Endothelial cell (in vitro differentiated cells): ENCODE results near the gene SCYL2. TPM values are rescaled to one million over a fixed set of nuclear protein-coding genes. Genes with fewer than 3 reads are reported as not detected.

Experiments
- DNase-seq: peaks from one replicate; pipeline ENCODE4 v3.0.0; 2021; ENCODE audit warnings: low spot score
- H3K27ac Mint-ChIP-seq: one replicate; pipeline ENCODE4 v1.8.0; 2021; ENCODE audit warnings: mixed read lengths, inconsistent platforms; ENCODE audit not compliant: unreplicated experiment
- H3K27me3 Mint-ChIP-seq: one replicate; pipeline ENCODE4 v1.8.0; 2021; ENCODE audit warnings: mild to moderate bottlenecking, moderate library complexity, mixed read lengths, inconsistent platforms; ENCODE audit not compliant: unreplicated experiment
- H3K36me3 Mint-ChIP-seq: one replicate; pipeline ENCODE4 v1.8.0; 2021; ENCODE audit warnings: mild to moderate bottlenecking, low read depth, mixed read lengths, inconsistent platforms; ENCODE audit not compliant: unreplicated experiment
- H3K4me1 Mint-ChIP-seq: one replicate; pipeline ENCODE4 v1.8.0; 2021; ENCODE audit warnings: mild to moderate bottlenecking, mixed read lengths, inconsistent platforms; ENCODE audit not compliant: unreplicated experiment
- H3K4me3 Mint-ChIP-seq: one replicate; pipeline ENCODE4 v1.8.0; 2021; ENCODE audit warnings: mild to moderate bottlenecking, mixed read lengths, inconsistent platforms; ENCODE audit not compliant: unreplicated experiment
- H3K9me3 Mint-ChIP-seq: one replicate; pipeline ENCODE4 v1.8.0; 2021; ENCODE audit warnings: mixed read lengths, inconsistent platforms; ENCODE audit not compliant: unreplicated experiment
- CTCF ChIP-seq: fragments of 200-600 bp; sonication (generic); IDR thresholded peaks from one replicate; pipeline ENCODE4 v1.5.0; 2021; ENCODE audit warnings: antibody characterized with exemption; ENCODE audit not compliant: unreplicated experiment
- total RNA-seq: library from RNA; stranded (reverse); fragmentation: NEBNext Ultra II Directional; extraction: Animal tissue kit (Norgen Biotek cat#: 25700); gene quantifications from one replicate; pipeline ENCODE4 v1.2.1, GENCODE V29; 2021; ENCODE audit not compliant: unreplicated experiment

SCYL2 gene
- total RNA-seq, 1 donor from 2014 or later: 56.9 TPM

GRCh38 chr12:100372853-100373640, 106.1 kb downstream of the SCYL2 start:
- no peak for DNase-seq
- no peak overlapping the region for H3K27ac Mint-ChIP-seq
- no peaks in the 10 kb centered on the region for H3K36me3 Mint-ChIP-seq
- H3K4me3 Mint-ChIP-seq: no peak overlapping the region
- H3K4me1 Mint-ChIP-seq: no peaks in the 10 kb centered on the region
- peaks cover 3% of the 10 kb centered on the region for H3K27me3 Mint-ChIP-seq
- no peak for TF ChIP-seq CTCF
- peaks cover 4% of the 10 kb centered on the region for H3K9me3 Mint-ChIP-seq

- Mint-ChIP-seq H3K36me3 (no peaks in the 10 kb centered on the region), H3K27me3 (peaks cover 3% of the 10 kb centered on the region), H3K4me3 (no peak overlapping the region), H3K4me1 (no peaks in the 10 kb centered on the region), H3K9me3 (no peaks in the 10 kb centered on the region), H3K27ac (no peak overlapping the region)
- no peak for DNase-seq
- TF ChIP-seq CTCF: no peak
Measured at GRCh38 chr12:100375038-100375735, 108.2 kb downstream of the SCYL2 start.

- Mint-ChIP-seq H3K4me1 (no peaks in the 10 kb centered on the region), H3K4me3 (no peak overlapping the region), H3K36me3 (no peaks in the 10 kb centered on the region), H3K9me3 (no peaks in the 10 kb centered on the region), H3K27ac (no peak overlapping the region), H3K27me3 (peaks cover 3% of the 10 kb centered on the region)
- DNase-seq: no peak
- TF ChIP-seq CTCF: no peak
Measured at GRCh38 chr12:100376161-100376560, 109.2 kb downstream of the SCYL2 start.

GRCh38 chr12:100381379-100381778, 114.4 kb downstream of the SCYL2 start:
- Mint-ChIP-seq H3K4me3 (no peak overlapping the region), H3K9me3 (no peaks in the 10 kb centered on the region), H3K27ac (no peak overlapping the region), H3K4me1 (no peaks in the 10 kb centered on the region), H3K27me3 (no peaks in the 10 kb centered on the region), H3K36me3 (no peaks in the 10 kb centered on the region)
- TF ChIP-seq CTCF: no peak
- no peak for DNase-seq

GRCh38 chr12:100382338-100382737, 115.4 kb downstream of the SCYL2 start:
- Mint-ChIP-seq H3K4me3 (no peak overlapping the region), H3K27me3 (no peaks in the 10 kb centered on the region), H3K9me3 (no peaks in the 10 kb centered on the region), H3K27ac (no peak overlapping the region), H3K36me3 (no peaks in the 10 kb centered on the region), H3K4me1 (no peaks in the 10 kb centered on the region)
- no peak for TF ChIP-seq CTCF
- DNase-seq: no peak
